ENCODE results near the gene MYBPH.

The MYBPH gene

DNA sequence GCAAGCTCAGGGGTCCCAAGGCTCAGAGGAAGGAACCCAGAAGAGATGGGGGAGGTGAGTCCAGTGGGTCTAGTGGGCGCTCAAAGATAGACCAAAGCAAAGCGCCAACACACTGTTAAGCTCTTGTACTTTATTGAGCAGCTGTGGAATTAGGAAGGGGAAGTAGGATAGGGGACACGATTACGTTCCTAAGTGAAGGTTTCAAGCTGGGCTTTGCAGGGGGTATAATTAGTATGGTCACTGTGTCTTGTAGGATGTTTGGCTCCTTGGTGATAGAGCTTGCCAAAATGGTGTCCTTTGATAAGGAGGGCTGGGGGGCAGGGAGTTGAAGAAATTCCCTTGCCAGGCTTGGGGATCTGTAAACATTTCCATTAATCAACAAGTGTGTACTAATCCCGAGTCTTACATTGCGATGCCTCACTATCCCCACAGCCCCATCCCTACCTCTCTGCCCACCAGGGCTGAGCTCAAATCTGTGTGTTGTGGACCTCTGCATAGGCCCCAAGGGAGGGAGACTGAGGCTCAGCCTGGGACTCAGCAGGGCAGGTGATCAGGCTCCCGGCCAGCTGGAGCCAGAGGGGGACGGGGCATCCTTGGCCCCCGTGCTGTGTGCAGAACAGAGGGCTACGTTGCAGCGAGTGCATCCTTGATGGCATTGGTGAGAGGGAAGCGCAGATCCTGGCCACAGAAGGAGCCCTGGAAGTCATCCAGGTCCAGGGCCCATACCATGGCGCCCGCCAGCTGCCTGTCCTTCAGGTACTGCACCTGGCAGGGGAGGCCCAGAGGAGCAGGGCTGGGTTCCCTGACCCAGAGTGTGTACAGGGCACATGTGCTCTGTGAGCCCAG, 3.4 kb upstream of the MYBPH start:
- no peak for DNase-seq (ENCODE audit: low read depth)

DNA sequence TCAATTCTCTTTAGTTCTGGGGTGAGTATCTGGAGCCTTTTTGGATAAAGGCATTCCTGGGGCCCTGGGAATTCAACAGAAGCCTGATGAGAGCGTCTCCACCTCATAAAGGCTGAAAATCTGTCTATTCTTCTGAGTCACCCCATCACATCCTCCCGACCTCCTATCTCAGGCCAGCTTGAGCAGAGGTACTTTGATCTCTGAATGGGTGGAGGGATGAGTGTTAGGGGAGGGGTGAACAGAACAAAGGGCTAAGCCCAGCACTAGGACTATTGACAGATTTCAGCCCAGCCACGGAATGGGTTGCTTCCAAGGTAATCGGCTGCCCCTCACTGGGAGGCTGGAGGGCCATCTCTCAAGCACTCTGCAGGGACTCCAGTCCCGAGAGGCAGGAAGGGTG, 2.5 kb upstream of the MYBPH start:
- no peak for DNase-seq (ENCODE audit: low read depth)

DNA sequence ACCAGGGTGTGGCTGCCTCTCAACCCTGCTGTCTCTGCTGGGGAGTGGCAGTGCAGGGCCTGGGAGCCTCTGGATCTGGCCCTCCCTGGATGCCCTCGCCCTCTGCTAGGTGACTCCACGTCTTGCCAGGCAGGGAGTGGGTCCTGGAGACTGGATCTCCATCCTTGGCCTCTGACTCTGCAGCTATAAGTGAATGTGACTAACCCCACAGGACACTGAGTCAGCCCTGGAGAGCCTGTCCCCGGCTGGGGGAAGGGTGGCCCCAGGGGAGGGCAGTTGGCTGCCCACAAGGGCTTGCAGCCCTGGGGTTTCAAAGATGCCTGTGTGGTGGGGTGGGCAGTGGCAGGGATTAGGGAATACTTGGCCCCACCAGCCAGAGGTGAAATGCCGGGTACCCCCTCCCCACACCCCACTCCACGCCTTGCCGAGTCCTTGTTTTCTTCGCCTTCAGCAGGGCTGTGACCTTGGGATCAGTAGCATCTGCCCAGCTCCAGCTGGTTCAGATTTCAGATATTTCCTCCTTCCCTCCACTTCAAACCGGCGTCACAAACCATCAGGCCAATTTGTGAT, 1.9 kb upstream of the MYBPH start:
- no peak for DNase-seq (ENCODE audit: low read depth)

DNA sequence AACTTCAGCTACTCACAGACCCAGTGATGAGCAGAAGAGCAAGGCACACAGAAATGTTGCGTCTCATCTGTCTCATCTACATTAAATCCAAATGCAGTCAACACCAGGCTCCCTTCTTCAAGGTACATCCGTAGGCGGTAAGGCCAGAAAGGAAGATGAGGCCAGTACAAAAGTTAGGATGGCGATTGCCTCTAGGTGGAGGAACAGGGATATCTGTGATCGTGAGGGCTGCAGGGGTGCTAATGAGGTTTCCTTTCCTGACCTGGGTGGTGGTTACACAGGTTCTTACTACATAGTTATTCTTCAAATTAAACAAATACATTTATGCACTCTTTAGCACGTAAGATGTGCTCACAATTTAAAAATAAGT, 1.4 kb upstream of the MYBPH start:
- no peak for DNase-seq (ENCODE audit: low read depth)

DNA sequence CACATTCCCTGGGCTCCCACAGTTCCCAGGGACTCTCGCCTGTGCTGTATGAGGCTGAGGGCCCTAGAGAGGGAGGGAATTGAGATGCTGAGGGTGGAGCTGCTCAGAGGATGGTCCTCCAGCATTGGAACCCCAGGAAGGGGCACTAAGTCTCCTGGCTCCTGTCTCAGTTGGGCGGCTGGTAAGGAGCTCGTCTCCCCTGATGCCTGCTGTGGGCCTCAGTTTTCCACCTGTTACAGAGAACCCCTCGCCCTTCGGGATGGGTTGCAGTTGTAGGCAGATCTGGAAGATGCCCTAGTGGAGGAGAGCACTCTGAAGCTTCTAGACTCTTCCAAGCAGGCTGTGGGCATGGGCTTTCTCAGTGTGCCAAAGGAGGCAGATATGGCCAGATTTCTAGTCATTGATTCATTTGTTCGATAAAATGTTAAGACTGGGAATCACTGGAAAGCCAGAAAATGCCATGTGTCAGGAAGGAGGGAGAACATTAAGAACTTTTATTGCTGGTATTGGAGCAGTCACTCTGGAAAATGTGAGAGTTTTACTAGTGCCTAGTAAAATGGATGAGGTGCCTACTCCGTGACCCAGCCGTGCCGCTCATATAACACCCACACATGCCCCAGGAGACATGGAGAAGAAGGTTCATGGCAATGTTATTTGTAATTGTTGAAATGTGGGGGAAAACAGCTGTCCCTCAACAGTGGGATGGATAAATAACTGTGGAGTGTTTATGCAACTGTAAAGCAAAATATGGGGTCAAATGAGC, 828 bp upstream of the MYBPH start:
- DNase-seq (ENCODE audit: low read depth) = no peak

DNA sequence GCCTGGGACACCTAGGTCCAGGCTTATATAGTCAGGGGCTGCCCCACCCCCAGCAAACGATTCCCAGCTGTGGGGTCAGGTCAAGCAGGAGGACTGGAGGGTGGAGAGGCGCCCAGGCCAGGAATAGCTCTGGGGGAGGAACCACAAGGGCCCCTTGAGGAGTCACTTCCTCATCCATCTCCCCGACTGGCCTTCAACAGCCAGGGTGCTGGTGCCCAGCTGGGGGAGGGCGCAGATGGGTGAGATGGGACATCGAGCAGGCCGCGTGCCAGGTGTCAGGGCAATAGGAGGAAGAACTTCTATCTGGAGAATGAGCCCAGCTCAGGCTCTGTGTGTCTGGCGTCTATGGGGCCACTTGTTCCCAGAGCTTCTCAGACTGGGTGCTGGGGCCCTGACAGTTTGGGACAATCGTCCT, 208 bp upstream of the MYBPH start:
- no peak for DNase-seq (ENCODE audit: low read depth)

DNA sequence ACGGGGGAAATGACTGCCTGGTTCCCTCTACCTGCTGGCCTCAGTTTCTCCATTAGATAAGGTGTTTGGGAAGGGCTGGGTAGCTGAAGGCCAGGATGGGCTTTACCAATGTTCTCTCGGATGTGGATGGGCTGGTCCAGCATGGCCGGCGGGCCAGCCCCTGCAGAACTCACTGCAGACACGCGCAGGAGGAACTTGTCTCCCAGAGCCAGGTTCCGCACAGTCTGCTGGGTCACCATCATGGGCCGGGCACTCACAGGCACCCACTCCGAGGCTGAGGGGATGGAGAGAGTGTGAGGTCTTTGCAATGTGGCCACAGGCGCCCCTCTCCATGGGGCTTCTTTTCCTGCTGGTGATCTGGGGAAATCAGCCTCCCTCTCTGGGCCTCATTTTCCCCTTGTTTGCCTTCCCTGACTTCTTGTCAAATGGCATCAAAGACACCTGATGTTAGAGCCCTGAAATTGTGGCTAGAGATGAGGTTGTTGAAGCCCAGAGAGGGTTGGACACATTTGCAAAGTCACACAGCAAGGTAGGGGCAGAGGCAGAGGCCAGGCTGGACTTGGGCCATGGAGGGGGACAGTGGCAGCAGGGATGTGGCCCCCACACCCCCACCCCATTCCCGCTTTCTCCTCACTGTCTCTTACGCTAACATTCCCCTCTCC, 1.2 kb downstream of the MYBPH start:
- no peak for DNase-seq (ENCODE audit: low read depth)

DNA sequence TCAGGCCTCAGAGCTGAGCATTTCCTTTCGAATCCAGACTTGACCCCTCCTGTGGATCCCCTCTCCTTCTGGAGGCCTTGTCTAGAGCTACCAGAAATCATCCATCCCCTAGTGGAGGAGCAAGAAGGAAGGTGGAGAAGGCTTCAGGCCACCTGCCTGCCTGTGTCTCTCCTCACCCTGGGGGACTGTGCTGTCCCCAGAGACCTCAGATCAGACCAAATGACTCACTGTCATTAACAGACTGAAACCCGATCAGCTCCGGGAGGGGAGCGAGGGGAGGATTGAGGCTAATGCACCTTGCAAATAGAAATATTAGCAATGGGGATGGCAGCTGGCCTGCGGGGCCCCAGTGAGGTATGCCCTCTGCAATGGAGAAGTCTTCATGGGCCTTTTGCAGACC, 2.1 kb downstream of the MYBPH start:
- no peak for DNase-seq (ENCODE audit: low read depth)

DNA sequence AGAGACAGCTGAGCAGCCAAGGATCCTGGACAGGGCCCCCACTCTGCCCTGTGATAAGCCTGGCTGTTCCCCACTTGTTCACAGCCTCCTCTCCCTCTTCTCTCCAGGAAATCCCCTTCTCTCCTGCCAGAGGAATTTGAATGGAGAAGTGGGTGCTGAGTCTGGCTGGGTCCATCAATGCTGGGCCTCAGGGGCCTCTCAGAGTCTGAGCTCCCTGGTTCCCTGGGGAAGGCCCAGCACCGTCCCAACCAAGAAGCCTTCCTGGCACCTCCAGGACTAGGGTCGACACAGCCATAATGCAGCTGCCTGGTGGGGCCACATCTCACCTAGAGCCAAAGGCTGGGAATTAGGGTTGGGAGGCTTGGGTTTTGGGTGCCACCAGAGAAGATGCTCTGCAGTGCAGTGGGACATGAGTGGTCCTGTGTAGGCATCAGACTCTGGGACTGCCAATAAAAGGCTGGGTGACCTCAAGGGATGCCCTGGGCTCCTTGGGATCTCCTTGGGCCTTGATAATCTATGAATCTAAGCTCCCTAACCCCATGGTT, 2.5 kb downstream of the MYBPH start:
- no peak for DNase-seq (ENCODE audit: low read depth)

DNA sequence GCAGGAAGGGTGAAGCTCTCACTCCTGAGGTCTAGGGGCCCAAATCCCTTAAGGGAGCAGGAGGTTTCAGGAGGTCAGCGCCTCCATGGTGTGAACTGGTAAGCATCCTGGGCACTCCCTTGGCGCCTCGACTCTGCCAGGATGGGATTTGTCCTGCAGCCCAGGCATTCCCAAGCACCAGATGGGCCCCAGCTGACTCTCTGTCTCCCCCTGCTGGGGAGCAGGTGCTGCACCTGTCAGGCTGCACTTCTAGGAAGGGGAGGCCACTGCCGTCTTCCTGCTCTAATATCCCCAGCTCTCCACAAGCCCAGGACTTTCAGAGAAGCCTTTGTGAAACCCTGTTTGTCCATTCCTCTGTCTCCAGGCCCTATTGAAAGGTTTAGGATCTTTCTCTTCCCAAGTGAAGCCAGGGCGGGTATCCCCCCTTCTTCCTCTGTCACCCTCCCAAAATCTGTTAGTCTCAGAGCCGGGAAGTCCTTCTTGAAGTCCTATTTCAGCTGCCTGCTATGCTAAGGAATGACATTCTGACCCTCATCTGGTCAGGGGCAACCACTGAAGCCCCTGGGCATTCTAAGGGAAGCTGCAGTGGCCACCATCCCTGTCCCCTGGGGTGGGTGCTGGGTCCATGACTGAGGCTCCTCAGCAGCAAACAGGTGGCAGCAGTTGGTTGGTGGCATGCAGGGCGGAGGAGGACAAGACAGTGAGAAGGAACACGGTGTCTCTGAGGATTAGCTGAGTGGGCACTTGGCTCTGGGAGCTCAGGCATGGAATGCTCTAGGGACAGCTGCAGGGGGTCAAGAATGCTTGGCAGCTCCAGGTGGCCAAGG, 3.2 kb downstream of the MYBPH start:
- DNase-seq (ENCODE audit: low read depth) = no peak

DNA sequence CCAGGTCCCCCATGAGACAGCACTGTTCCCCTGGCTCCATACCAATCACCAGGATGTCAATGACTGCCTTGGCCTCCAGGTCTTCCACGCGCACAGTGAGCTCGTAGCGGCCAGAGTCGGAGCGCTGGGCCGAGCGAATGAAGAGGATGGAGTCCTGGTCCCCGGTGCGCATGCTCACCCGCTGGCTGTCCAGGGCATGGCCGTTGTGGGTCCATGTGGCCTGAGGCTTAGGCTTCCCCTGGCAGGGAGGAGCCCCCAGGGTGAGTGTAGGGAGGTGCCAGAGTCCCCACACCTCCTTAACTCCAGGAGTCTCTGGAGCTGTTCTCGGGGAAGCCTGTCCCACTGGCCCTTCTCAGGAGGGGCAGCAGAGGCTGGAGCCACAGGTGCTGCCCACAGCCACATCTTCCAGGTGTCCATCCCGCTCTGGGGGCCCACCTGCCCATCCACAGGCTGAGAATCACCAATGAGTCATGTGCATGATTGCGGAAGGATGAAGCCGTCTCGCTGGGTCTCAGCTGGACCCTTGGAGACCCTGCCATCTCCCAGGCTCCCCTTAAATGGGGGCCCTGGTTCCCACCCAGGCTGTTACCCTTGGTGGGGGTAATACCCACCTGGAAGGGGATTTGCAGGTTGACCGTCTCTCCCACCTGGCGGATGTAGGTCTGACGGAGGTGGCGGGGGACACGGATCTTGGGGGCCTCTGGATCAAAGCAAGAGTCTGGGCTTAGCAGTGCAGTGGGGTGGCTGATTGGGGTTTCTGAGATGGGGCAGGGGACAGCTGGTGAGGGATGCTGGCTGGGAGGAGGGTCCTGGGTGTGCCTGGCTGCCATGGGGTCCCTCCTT, 4.1 kb downstream of the MYBPH start:
- no peak for DNase-seq (ENCODE audit: low read depth)

DNA sequence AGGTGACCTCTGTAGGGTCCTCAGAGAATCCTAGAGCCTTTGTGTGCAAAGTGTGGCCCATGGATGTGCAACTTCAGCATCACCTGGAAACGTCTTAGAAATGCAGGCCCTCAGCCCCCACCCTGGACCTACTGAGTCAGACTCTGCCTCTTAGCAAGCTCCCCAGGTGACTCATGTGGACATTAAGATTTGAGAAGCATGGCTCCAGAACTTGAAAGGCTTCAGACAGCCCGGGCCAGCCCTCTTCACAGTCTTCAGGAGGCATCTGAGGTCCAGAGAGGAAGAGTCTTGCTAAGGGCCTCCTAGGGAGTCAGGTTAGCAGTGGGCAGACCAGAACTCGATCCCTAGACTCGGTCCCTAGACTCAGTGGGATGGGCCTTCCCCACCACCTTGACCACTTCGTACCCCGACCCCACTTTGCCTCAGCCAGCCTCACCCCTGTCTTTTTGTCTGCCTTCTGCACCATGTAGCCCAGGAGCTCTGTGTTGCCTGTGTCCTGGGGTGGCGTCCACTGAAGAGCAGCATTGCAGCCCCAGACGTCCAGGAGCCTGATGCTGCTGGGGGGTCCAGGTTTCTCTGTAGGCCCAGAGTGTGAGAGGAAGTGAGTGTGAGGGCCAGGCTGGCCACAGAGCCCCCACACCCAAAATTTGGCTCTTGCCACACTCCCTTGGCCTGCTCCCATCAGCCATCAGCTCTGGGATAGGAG, 4.8 kb downstream of the MYBPH start:
- DNase-seq (ENCODE audit: low read depth) = no peak

DNA sequence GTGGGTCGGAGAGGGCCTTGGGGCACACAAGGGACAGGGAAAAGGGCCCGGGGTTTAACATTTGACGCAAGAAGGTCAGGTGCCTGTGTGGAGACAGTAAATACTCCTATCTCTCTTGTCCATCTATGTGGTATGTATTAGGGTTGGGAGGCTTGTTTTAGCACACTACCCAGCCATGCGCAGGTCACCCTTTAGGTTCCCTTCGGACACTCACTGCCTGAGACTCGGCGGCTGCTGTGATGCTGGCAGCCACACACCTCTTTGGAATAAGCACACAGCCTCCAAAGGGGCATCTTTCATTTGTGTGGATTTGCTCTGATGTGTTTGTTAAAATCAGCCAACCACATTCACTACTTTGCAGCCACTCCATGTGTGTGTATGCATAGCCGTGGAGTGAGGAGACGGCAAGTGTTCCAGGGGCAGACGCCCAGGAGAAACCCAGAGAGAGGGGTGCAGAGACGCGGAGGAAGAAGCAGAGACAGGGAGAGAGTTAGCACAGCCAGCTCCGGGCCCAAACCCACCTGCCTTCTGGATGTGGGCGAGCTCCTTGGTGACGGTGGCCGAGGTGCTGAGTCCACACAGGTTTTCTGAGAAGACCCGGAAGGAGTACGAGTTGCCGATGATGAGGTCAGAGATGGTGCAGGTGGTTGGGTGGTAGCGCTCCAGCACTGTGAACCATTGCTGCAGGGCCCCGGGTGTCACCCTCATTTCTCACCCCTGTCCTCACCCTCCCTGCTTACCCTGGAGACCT, 5.7 kb downstream of the MYBPH start:
- DNase-seq (ENCODE audit: low read depth) = no peak

DNA sequence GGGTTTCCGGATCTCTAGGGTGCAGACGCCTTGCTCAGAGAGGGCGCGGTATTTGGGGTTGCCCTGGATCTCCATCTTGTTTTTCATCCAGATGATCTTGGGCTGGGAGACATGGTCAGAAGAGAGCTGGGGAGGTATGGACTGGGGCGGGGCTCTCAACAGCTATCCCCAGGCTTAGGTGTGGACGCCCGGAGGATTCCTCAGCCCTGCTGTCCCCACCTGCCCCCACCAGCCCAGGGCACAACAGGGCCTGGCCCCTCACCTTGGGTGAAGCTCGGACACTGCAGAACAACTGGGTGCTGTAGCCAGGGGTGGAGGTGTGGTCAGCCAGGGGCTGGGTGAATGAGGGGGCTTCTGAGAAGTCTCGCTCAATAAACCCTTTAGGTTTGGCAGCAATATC, 6.6 kb downstream of the MYBPH start:
- DNase-seq (ENCODE audit: low read depth) = no peak

DNA sequence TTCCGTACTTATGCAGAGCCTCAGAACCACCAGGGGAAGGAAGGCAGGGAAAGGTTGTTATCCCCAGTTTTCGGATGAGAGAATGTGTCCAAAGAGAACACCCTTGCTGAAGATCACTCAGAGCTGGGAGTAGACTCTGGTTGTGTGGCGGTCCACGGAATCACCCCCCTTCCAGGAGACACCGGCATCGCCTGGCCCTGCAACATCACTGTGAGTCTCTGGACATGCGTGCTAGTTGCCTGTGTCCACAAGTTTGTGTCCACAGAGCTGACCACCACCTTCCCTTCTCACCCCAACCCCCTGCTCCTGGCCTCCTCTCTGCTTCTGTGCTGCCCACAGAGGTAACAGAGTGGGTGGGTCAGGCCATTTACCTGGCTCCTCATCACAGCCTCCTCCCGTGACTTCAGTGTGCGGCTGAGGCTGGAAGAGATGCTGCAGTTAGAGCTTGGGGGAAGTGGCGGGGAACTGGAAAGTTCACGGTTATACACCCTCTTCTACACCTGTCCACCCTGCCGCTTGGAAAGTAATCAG, 7.3 kb downstream of the MYBPH start:
- DNase-seq (ENCODE audit: low read depth) = no peak

DNA sequence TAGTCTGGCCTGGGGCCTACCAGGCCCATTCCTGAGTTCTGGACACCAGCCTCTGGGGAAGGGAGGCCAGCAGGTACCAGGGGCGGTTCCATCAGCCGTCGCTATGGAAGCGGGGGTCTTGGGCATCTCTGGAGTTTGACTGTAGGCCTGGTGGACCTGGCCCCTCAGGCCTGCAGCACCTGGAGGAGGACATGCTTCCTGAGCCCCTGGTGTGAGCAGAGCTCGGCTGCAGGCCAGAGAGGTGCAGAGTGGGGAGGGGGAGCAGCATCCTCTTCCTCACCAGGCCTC, 7.8 kb downstream of the MYBPH start:
- DNase-seq (ENCODE audit: low read depth) = no peak

DNA sequence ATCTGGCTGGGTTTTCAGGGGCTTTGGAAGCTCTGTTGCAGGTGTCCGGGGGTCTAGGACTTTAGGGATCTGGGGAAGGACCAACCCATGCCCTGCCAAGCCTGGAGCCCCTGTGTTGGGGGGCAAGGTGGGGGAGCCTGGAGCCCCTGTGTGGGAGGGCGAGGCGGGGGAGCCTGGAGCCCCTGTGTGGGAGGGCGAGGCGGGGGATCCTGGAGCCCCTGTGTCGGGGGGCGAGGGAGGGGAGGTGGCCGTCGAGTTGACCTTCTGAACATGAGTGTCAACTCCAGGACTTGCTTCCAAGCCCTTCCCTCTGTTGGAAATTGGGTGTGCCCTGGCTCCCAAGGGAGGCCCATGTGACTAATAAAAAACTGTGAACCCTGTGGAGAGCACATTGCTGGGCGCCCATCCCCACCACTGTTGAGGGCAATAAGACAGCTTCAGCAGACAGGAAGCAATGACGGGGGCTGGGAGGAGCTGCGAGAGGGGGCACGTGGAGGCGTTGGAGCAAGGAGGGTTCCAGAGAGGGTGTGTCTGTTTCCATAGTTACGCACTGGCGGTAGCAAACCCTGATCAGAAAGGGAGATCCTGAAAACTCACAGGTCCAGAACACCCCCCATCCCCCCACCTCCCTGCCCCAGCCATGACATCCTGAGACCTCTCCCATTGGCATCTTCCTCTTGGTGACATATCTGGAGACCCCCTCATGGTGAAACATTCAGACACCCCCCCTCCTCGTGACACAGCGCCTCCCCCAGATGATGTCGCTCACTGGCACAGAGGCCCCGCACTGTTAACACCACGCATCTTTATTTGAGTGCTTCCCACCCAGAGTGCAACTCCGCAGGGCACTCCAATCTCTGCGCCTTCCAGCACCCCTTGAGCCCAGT, 8.4 kb downstream of the MYBPH start:
- DNase-seq (ENCODE audit: low read depth) = no peak

All from stimulated activated CD8-positive, alpha-beta memory T cell treated with anti-CD3 and anti-CD28 coated beads, Interleukin-12 subunit alpha, Interleukin-12 subunit beta, amount 100 ng/mL, for 1 hour (primary cell).